MM.1S (cell line): ENCODE results near the gene CRYGA.

Experiments used
- EZH2 ChIP-seq: fragments of 300-600 bp; sonication (generic); optimal IDR thresholded peaks from 2 replicates; pipeline ENCODE3; 2017; ENCODE audit warnings: low read depth, mild to moderate bottlenecking, antibody characterized with exemption, low read length, mixed read lengths
- EZH2phosphoT487 ChIP-seq: fragments of 300-600 bp; sonication (generic); IDR thresholded peaks from 2 replicates; pipeline ENCODE4 v1.6.1; 2018; ENCODE audit warnings: antibody characterized with exemption, low read length
- TF ChIP-seq, protein P1 (sequence below): fragments of 300-600 bp; sonication (generic); IDR thresholded peaks from 2 replicates; pipeline ENCODE4 v1.5.1; 2016; ENCODE audit warnings: antibody characterized with exemption, low read length, mixed read lengths

DNA sequence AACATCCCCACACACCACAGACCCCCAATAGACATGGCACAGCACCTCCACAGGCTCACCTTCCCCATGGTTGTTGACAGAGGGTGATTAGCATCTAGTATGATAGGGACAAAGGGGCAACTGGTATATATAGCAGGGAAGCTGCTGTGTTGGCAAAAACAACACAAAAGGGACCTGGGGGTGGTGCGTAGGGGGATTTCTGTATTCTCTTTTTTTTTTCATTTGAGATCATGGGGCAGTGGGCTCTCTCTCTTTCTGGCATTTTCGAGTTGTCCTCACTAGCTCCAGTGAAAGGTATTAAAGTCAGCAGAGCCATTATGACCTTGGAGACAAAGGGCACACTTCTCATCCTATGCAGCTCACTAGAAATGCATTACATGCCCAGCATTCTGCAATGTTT lies at the start of gene CRYGA:
- TF ChIP-seq, protein P1, sequence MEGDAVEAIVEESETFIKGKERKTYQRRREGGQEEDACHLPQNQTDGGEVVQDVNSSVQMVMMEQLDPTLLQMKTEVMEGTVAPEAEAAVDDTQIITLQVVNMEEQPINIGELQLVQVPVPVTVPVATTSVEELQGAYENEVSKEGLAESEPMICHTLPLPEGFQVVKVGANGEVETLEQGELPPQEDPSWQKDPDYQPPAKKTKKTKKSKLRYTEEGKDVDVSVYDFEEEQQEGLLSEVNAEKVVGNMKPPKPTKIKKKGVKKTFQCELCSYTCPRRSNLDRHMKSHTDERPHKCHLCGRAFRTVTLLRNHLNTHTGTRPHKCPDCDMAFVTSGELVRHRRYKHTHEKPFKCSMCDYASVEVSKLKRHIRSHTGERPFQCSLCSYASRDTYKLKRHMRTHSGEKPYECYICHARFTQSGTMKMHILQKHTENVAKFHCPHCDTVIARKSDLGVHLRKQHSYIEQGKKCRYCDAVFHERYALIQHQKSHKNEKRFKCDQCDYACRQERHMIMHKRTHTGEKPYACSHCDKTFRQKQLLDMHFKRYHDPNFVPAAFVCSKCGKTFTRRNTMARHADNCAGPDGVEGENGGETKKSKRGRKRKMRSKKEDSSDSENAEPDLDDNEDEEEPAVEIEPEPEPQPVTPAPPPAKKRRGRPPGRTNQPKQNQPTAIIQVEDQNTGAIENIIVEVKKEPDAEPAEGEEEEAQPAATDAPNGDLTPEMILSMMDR: no peak
- TF ChIP-seq EZH2 (no peak), EZH2phosphoT487 (no peak)
